ENCODE measurements around the gene TNIK. TPM values are rescaled to one million over a fixed set of nuclear protein-coding genes. Genes with fewer than 3 reads are reported as not detected.

TNIK gene
- polyA plus RNA-seq, 1 donor from 2014 or later: 19.3 TPM

- no peak overlapping the region for H3K27ac ChIP-seq (ENCODE audit: low read length)
- H4K20me1 ChIP-seq (ENCODE audit: insufficient read depth): no peaks in the 10 kb centered on the region
- no peak overlapping the region for H3K4me2 ChIP-seq (ENCODE audit: low read length)
- H3K27me3 ChIP-seq (ENCODE audit: insufficient read depth, low read depth, low read length): no peaks in the 10 kb centered on the region
- no peak overlapping the region for H3K9ac ChIP-seq (ENCODE audit: low read length)
- no peak overlapping the region for H3K4me3 ChIP-seq (ENCODE audit: low read length)
- H3K36me3 ChIP-seq (ENCODE audit: insufficient read depth, low read length): no peaks in the 10 kb centered on the region
- H3K9me3 ChIP-seq (ENCODE audit: low read length): no peaks in the 10 kb centered on the region
- no peak overlapping the region for H2AFZ ChIP-seq (ENCODE audit: low read depth, low read length)
- H3K79me2 ChIP-seq (replicated peaks; ENCODE audit: insufficient read depth, low read length): no peaks in the 10 kb centered on the region
- TF ChIP-seq CTCF (IDR thresholded peaks at IDR 0.05; ENCODE audit: poor library complexity, severe bottlenecking) (no peak), REST (IDR thresholded peaks at IDR 0.05; ENCODE audit: borderline replicate concordance) (no peak), MXI1 (conservative IDR thresholded peaks at IDR 0.05; ENCODE audit: poor library complexity, severe bottlenecking) (no peak), EZH2 (IDR thresholded peaks at IDR 0.05; ENCODE audit: borderline replicate concordance, insufficient read depth, low read length, poor library complexity, severe bottlenecking) (no peak), EP300 (conservative IDR thresholded peaks at IDR 0.05; ENCODE audit: poor library complexity, severe bottlenecking) (no peak), RAD21 (conservative IDR thresholded peaks at IDR 0.05) (no peak), POLR2AphosphoS5 (IDR thresholded peaks at IDR 0.05) (no peak), TAF1 (IDR thresholded peaks at IDR 0.05; ENCODE audit: low read depth) (no peak), SMC3 (conservative IDR thresholded peaks at IDR 0.05; ENCODE audit: poor library complexity) (no peak)
- no peaks in the 10 kb centered on the region for H3F3A ChIP-seq (ENCODE audit: insufficient read depth, low read length, poor library complexity, severe bottlenecking)
- no peaks in the 10 kb centered on the region for H3K9me2 ChIP-seq (ENCODE audit: insufficient read depth, low read length)
Measured at GRCh38 chr3:171201825-171202224, 258.4 kb downstream of the TNIK start.

GRCh38 chr3:171200750-171201088, 259.5 kb downstream of the TNIK start:
- H3K9ac ChIP-seq (ENCODE audit: low read length): no peak overlapping the region
- no peaks in the 10 kb centered on the region for H3F3A ChIP-seq (ENCODE audit: insufficient read depth, low read length, poor library complexity, severe bottlenecking)
- H3K27me3 ChIP-seq (ENCODE audit: insufficient read depth, low read depth, low read length): no peaks in the 10 kb centered on the region
- no peak overlapping the region for H2AFZ ChIP-seq (ENCODE audit: low read depth, low read length)
- H3K9me3 ChIP-seq (ENCODE audit: low read length): no peaks in the 10 kb centered on the region
- H3K79me2 ChIP-seq (replicated peaks; ENCODE audit: insufficient read depth, low read length): no peaks in the 10 kb centered on the region
- H3K36me3 ChIP-seq (ENCODE audit: insufficient read depth, low read length): no peaks in the 10 kb centered on the region
- no peaks in the 10 kb centered on the region for H3K9me2 ChIP-seq (ENCODE audit: insufficient read depth, low read length)
- TF ChIP-seq EP300 (conservative IDR thresholded peaks at IDR 0.05; ENCODE audit: poor library complexity, severe bottlenecking): no peak
- no peak for TF ChIP-seq MXI1 (conservative IDR thresholded peaks at IDR 0.05; ENCODE audit: poor library complexity, severe bottlenecking)
- no peak for TF ChIP-seq POLR2AphosphoS5 (IDR thresholded peaks at IDR 0.05)
- no peak for TF ChIP-seq RAD21 (conservative IDR thresholded peaks at IDR 0.05)
- no peak for TF ChIP-seq EZH2 (IDR thresholded peaks at IDR 0.05; ENCODE audit: borderline replicate concordance, insufficient read depth, low read length, poor library complexity, severe bottlenecking)
- no peak for TF ChIP-seq TAF1 (IDR thresholded peaks at IDR 0.05; ENCODE audit: low read depth)
- no peak for TF ChIP-seq CTCF (IDR thresholded peaks at IDR 0.05; ENCODE audit: poor library complexity, severe bottlenecking)
- no peak for TF ChIP-seq REST (IDR thresholded peaks at IDR 0.05; ENCODE audit: borderline replicate concordance)
- TF ChIP-seq SMC3 (conservative IDR thresholded peaks at IDR 0.05; ENCODE audit: poor library complexity): no peak
- no peak overlapping the region for H3K27ac ChIP-seq (ENCODE audit: low read length)
- no peak overlapping the region for H3K4me3 ChIP-seq (ENCODE audit: low read length)
- no peak overlapping the region for H3K4me2 ChIP-seq (ENCODE audit: low read length)
- H4K20me1 ChIP-seq (ENCODE audit: insufficient read depth): no peaks in the 10 kb centered on the region
